Tibial nerve (tissue), 4 donors: ENCODE measurements around the gene EML5. TPM values are rescaled to one million over a fixed set of nuclear protein-coding genes. Genes with fewer than 3 reads are reported as not detected.

Experiments
- DNase-seq, 2 donors: peaks; one replicate each; pipeline ENCODE4 v3.0.0-alpha.2; 2019; ENCODE audit warnings: low spot score in 2 of 2
- H3K27ac ChIP-seq, 4 donors: fragments of 200-600 bp; sonication (generic) in 3 of 4; one replicate each; pipeline ENCODE4 v1.5.1; 2017 to 2019; ENCODE audit warnings: mild to moderate bottlenecking in 1 of 4
- H3K27me3 ChIP-seq, 2 donors: fragments of 200-600 bp; sonication (generic) in 1 of 2; one replicate each; pipeline versions ENCODE4 v1.5.1 to v1.6.0; 2017 to 2019
- H3K36me3 ChIP-seq, 3 donors: fragments of 200-600 bp; sonication (generic); one replicate each; pipeline ENCODE4 v1.5.1; 2018 to 2019
- H3K4me1 ChIP-seq, 4 donors: fragments of 200-600 bp; sonication (generic) in 3 of 4; one replicate each; pipeline ENCODE4 v1.5.1; 2017 to 2019
- H3K4me3 ChIP-seq, 4 donors: fragments of 200-600 bp; sonication (generic) in 3 of 4; one replicate each; pipeline ENCODE4 v1.5.1; 2017 to 2019; ENCODE audit warnings: mild to moderate bottlenecking in 1 of 4, moderate library complexity in 1 of 4
- H3K9me3 ChIP-seq, 4 donors: fragments of 200-600 bp; sonication (generic) in 3 of 4; one replicate each; pipeline ENCODE4 v1.5.1; 2017 to 2019
- EP300 ChIP-seq, 2 donors: sonication (generic); formaldehyde crosslinking; IDR thresholded peaks; one replicate each; pipeline ENCODE4 v1.6.1; 2017; ENCODE audit warnings: antibody characterized with exemption in 2 of 2, mild to moderate bottlenecking in 1 of 2
- POLR2A ChIP-seq, 2 donors: fragments of 450-650 bp; IDR thresholded peaks; one replicate each; pipeline ENCODE4 v1.6.1; 2017; ENCODE audit warnings: antibody characterized with exemption in 2 of 2, mild to moderate bottlenecking in 2 of 2, moderate library complexity in 2 of 2
- WGBS, 2 donors: methylation state at CpG; one replicate each; pipeline ENCODE4 v1.1.5; 2018; 5-methylcytosine and 5-hydroxymethylcytosine counted together
- total RNA-seq, 4 donors: library from RNA; depleted of rRNA; stranded (reverse); fragments of >200 nt; gene quantifications; one replicate each; pipeline ENCODE4 v1.1.0, GENCODE V29; 2016
- TF ChIP-seq, protein P1 (sequence below), 5 experiments: fragments of 200-600 bp in 3 of 5; fragments of 450-650 bp in 2 of 5; sonication (generic) in 3 of 5; IDR thresholded peaks; one replicate each; pipeline ENCODE4 v1.5.1; 2016 to 2019; ENCODE audit warnings: antibody characterized with exemption in 5 of 5, mild to moderate bottlenecking in 3 of 5, moderate library complexity in 2 of 5

Gene EML5
- total RNA-seq, 4 donors from 2014 or later, result 0.59 to 0.87 (median 0.72) TPM

DNA sequence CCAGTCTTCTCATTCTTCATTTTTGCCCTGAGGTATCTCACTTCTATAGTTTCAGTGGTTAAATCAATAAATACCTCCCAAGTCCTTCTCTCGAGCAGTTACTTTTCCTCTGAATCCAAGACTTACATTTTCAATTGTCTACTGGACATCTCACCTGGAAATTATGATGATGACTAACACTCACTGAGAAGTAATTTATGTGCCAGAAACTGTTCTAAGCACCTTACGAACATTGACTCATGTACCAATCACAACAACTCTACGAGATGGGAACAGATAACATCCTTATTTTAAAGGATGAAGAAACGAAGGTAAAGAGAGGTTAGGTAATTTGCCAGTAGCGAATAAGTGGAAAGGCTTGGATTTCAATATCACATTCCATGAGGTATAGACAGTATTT, 94.1 kb downstream of the EML5 start:
- WGBS, 2 donors, result 87% methylated on average over 5 of the region's 5 CpGs
- no peaks in the 10 kb centered on the region for H3K36me3 ChIP-seq
- no peaks in the 10 kb centered on the region for H3K27me3 ChIP-seq
- no peak for DNase-seq
- TF ChIP-seq EP300 (IDR thresholded peaks at IDR 0.05) (no peak), POLR2A (IDR thresholded peaks at IDR 0.05) (no peak)
- TF ChIP-seq, protein P1, sequence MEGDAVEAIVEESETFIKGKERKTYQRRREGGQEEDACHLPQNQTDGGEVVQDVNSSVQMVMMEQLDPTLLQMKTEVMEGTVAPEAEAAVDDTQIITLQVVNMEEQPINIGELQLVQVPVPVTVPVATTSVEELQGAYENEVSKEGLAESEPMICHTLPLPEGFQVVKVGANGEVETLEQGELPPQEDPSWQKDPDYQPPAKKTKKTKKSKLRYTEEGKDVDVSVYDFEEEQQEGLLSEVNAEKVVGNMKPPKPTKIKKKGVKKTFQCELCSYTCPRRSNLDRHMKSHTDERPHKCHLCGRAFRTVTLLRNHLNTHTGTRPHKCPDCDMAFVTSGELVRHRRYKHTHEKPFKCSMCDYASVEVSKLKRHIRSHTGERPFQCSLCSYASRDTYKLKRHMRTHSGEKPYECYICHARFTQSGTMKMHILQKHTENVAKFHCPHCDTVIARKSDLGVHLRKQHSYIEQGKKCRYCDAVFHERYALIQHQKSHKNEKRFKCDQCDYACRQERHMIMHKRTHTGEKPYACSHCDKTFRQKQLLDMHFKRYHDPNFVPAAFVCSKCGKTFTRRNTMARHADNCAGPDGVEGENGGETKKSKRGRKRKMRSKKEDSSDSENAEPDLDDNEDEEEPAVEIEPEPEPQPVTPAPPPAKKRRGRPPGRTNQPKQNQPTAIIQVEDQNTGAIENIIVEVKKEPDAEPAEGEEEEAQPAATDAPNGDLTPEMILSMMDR (IDR thresholded peaks at IDR 0.05), result no peak
- no peaks in the 10 kb centered on the region for H3K4me1 ChIP-seq
- H3K4me3 ChIP-seq, result no peak overlapping the region
- H3K9me3 ChIP-seq, result no peaks in the 10 kb centered on the region
- no peak overlapping the region for H3K27ac ChIP-seq

DNA sequence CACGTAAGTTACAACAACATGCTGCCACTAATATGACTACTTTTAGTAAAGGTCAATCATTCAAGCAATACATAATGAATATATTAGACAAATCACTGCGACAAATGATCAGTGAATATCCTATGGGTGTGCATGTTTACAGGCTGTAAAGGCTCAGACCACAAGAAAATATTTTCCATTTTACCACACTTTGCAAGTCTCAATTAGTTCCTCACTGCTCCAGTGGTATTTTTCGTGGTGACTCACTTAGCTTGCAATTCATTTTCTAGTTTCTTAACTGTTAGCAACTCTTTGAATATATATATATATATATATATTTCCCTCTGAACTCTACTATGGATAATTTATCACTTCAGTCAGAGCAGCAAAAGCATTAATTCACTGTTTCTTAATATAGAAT, 96.9 kb downstream of the EML5 start:
- Histone ChIP-seq H3K4me3 (no peak overlapping the region), H3K27me3 (no peaks in the 10 kb centered on the region), H3K36me3 (no peaks in the 10 kb centered on the region), H3K4me1 (no peaks in the 10 kb centered on the region), H3K27ac (no peak overlapping the region), H3K9me3 (no peaks in the 10 kb centered on the region)
- TF ChIP-seq, protein P1 (IDR thresholded peaks at IDR 0.05), result no peak
- TF ChIP-seq EP300 (IDR thresholded peaks at IDR 0.05) (no peak), POLR2A (IDR thresholded peaks at IDR 0.05) (no peak)
- WGBS, 2 donors, result 78 to 79% methylated on average over 3 of the region's 3 CpGs
- no peak for DNase-seq

DNA sequence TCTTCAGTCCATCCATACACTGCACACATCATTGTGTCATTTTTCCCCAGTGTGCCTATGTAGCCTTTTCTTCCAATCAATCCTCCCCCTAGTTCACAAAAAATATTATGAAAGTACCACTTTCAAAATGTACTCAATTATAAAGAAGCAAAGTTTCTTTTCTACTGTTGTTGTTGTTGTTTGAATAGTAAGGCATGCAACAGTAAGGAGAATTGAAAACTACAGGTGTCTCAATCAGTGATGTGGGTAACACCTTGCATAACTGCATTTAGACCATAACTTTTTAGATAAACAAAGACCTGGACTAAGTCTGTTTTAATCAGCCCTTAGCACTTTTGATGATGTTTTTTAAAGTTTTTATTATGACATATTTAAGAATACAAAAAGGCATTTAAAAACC, 104.4 kb downstream of the EML5 start:
- TF ChIP-seq EP300 (IDR thresholded peaks at IDR 0.05), result no peak
- TF ChIP-seq POLR2A (IDR thresholded peaks at IDR 0.05), result no peak
- TF ChIP-seq, protein P1 (IDR thresholded peaks at IDR 0.05), result no peak

DNA sequence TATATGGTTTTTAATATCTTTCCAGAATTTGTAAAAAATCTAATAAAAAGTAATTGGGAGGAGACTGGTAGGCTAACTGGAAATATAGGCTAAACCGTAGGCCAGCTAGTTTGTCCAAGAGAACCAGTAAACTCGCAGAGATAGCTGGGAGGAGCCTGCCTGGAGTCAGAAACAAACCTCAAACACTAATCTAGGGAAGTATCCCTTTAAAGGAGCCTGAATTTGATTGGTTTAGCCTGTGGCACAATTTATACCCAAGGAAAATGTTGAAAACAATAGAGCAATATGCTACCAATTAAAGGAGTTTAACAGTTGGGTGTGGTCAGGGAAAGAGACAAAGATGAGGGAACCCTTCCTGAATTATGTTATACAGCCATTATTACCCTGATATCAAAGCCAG, 109.6 kb downstream of the EML5 start:
- no peaks in the 10 kb centered on the region for H3K27me3 ChIP-seq
- 73 to 81% methylated on average over 2 of the region's 2 CpGs for WGBS, 2 donors
- no peak for TF ChIP-seq POLR2A (IDR thresholded peaks at IDR 0.05)
- TF ChIP-seq, protein P1 (IDR thresholded peaks at IDR 0.05), result no peak
- no peak for TF ChIP-seq EP300 (IDR thresholded peaks at IDR 0.05)
- no peak for DNase-seq
- H3K9me3 ChIP-seq, result no peaks in the 10 kb centered on the region
- no peaks in the 10 kb centered on the region for H3K4me1 ChIP-seq
- H3K4me3 ChIP-seq, result no peak overlapping the region
- H3K27ac ChIP-seq, result no peak overlapping the region
- H3K36me3 ChIP-seq, result no peaks in the 10 kb centered on the region

More for the DNA sequence above, 104.4 kb downstream of the EML5 start:
- no peaks in the 10 kb centered on the region for H3K9me3 ChIP-seq
- no peak overlapping the region for H3K4me3 ChIP-seq
- no peaks in the 10 kb centered on the region for H3K36me3 ChIP-seq
- DNase-seq, result no peak
- H3K27me3 ChIP-seq, result no peaks in the 10 kb centered on the region
- no peaks in the 10 kb centered on the region for H3K4me1 ChIP-seq
- H3K27ac ChIP-seq, result no peak overlapping the region

DNA sequence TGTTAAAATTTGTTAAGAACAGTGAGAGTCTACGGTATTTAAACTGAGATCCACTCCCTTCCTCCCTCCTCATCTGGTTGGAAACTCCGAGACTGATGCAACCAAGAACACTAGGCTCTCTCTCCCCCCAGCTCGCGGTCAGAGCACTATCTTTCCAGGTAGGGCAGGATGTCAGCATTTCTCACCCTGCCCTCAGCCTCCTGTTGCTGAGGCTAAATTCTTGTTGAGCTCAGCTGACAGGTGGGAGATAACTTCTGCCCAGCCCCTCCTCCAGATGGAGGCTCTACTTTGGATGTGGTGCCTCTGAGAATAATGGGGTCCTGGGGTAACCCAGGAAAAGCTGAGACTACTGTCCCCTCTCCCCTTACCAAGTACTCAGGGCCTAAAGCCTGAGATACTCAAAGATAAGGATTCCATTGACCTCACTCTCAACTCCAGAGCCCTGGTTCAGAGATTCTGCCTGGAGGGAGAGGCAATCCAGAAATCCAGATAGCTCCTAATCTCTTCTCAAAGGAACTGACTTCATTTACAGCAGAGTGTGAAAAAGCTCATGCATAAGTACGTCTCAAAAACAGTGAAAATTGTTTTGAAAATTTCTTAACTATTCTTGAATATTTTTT, 110.1 kb downstream of the EML5 start:
- H3K36me3 ChIP-seq, result no peaks in the 10 kb centered on the region
- DNase-seq, result no peak
- H3K27ac ChIP-seq, result no peak overlapping the region
- no peak for TF ChIP-seq EP300 (IDR thresholded peaks at IDR 0.05)
- TF ChIP-seq POLR2A (IDR thresholded peaks at IDR 0.05), result no peak
- TF ChIP-seq, protein P1 (IDR thresholded peaks at IDR 0.05), result no peak
- no peaks in the 10 kb centered on the region for H3K27me3 ChIP-seq
- no peaks in the 10 kb centered on the region for H3K9me3 ChIP-seq
- WGBS, 2 donors, result 42 to 61% methylated on average over 5 of the region's 5 CpGs
- H3K4me1 ChIP-seq, result no peaks in the 10 kb centered on the region
- H3K4me3 ChIP-seq, result no peak overlapping the region
